SU-DHL-6 (cell line): ENCODE results near the gene AUH.

Experiments used
- H2AFZ ChIP-seq: fragments of 200-600 bp; sonication (generic); 2 replicates; pipeline ENCODE4 v1.6.1; 2014; ENCODE audit warnings: low read depth, mild to moderate bottlenecking, moderate library complexity, mixed read lengths, antibody characterized with exemption, low read length; ENCODE audit not compliant: severe bottlenecking
- H3F3A ChIP-seq: fragments of 200-600 bp; shearing (Covaris generic); 2 replicates; pipeline ENCODE4 v1.6.0; 2016; ENCODE audit warnings: antibody characterized with exemption, mild to moderate bottlenecking; ENCODE audit not compliant: insufficient read depth
- H3K27ac ChIP-seq: fragments of 200-600 bp; sonication (generic); 2 replicates; pipeline ENCODE4 v1.5.1; 2016; ENCODE audit warnings: low read depth, mild to moderate bottlenecking, low read length, moderate library complexity, mixed read lengths
- H3K27me3 ChIP-seq: fragments of 200-600 bp; sonication (generic), shearing (Covaris generic); 2 replicates; pipeline ENCODE4 v1.6.0; 2014; ENCODE audit warnings: mild to moderate bottlenecking, low read length
- H3K36me3 ChIP-seq: fragments of 200-600 bp; sonication (generic); 2 replicates; pipeline ENCODE4 v1.6.1; 2014; ENCODE audit warnings: mild to moderate bottlenecking, low read length, mixed read lengths
- H3K4me2 ChIP-seq: fragments of 300-600, 200-600 bp; shearing (Covaris generic), sonication (generic); 2 replicates; pipeline ENCODE4 v1.6.0; 2014; ENCODE audit warnings: low read length, low read depth, mild to moderate bottlenecking; ENCODE audit not compliant: poor library complexity, severe bottlenecking
- H3K4me3 ChIP-seq: fragments of 200-600 bp; sonication (generic); 2 replicates; pipeline ENCODE4 v1.5.1; 2014; ENCODE audit warnings: antibody characterized with exemption, low read length, mild to moderate bottlenecking, mixed read lengths; ENCODE audit not compliant: insufficient read depth, poor library complexity, severe bottlenecking
- H3K79me2 ChIP-seq: fragments of 200-600 bp; sonication (generic); 2 replicates; pipeline ENCODE4 v1.6.1; 2014; ENCODE audit warnings: mild to moderate bottlenecking, low read length, moderate library complexity; ENCODE audit not compliant: insufficient read depth
- H3K9ac ChIP-seq: fragments of 200-600 bp; sonication (generic); 2 replicates; pipeline ENCODE4 v1.7.0; 2014; ENCODE audit warnings: mild to moderate bottlenecking, low read length
- H3K9me2 ChIP-seq: fragments of 200-600 bp; sonication (generic); replicated peaks from 2 replicates; pipeline ENCODE4 v1.6.1; 2014; ENCODE audit warnings: low read length; ENCODE audit not compliant: insufficient read depth
- H3K9me3 ChIP-seq: fragments of 200-600 bp; sonication (generic); 2 replicates; pipeline ENCODE4 v1.6.1; 2014; ENCODE audit warnings: low read length, mixed read lengths; ENCODE audit not compliant: insufficient read depth
- H4K20me1 ChIP-seq: fragments of 200-600 bp; sonication (generic); 2 replicates; pipeline ENCODE4 v1.6.1; 2014; ENCODE audit warnings: low read depth, mild to moderate bottlenecking, antibody characterized with exemption, low read length, moderate library complexity, mixed read lengths
- EZH2phosphoT487 ChIP-seq: fragments of 200-600 bp; sonication (generic), shearing (Covaris generic); conservative IDR thresholded peaks from 2 replicates; pipeline ENCODE4 v1.6.1; 2018; ENCODE audit warnings: mild to moderate bottlenecking, antibody characterized with exemption, low read length, moderate library complexity, mixed read lengths
- TF ChIP-seq, protein P1 (sequence below): fragments of 200-600 bp; sonication (generic); IDR thresholded peaks from one replicate; pipeline ENCODE4 v1.5.1; 2017; ENCODE audit warnings: antibody characterized with exemption, mild to moderate bottlenecking, low read length, moderate library complexity; ENCODE audit not compliant: insufficient read depth, poor library complexity, severe bottlenecking

Gene AUH

DNA sequence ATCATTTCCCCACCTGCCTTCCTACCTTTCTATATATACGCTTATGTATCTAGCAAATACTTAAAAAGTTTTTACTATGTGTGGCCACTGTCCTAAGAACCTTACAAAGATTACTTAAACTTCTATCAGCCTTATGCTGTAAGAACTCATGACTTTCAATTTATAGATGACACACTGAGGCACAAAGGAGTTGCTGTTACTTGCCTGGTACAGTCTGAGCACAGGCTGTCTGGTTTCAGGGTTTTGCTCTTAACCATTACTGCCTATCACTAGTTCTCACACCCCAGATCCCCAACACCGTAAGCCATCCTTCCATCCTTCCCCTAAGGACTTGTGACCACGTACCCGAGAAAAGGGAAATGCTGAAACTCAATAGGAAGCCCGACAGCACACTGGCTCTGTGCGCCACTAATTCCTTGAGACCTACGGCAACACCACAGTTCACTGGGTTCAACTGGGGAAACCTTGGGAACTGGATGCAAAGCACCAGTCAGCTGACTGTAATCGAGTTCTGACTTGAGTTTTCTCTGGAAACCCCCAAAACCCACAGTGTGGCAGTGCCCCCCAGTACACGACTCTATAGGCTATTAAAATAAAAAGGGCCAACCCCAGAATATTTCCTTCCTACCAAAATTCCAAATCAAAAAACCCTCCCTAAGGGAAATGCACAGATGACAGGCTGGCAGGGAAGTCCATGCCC lies 56.0 kb downstream of the AUH start:
- Histone ChIP-seq H3F3A (no peaks in the 10 kb centered on the region), H4K20me1 (no peaks in the 10 kb centered on the region), H3K9me2 (no peaks in the 10 kb centered on the region), H3K27me3 (no peaks in the 10 kb centered on the region), H3K4me3 (no peak overlapping the region), H3K9me3 (no peaks in the 10 kb centered on the region), H3K27ac (no peak overlapping the region), H3K4me2 (no peak overlapping the region), H3K9ac (no peak overlapping the region), H3K36me3 (no peaks in the 10 kb centered on the region), H2AFZ (no peak overlapping the region), H3K79me2 (no peaks in the 10 kb centered on the region)
- no peak for TF ChIP-seq EZH2phosphoT487
- TF ChIP-seq, protein P1, sequence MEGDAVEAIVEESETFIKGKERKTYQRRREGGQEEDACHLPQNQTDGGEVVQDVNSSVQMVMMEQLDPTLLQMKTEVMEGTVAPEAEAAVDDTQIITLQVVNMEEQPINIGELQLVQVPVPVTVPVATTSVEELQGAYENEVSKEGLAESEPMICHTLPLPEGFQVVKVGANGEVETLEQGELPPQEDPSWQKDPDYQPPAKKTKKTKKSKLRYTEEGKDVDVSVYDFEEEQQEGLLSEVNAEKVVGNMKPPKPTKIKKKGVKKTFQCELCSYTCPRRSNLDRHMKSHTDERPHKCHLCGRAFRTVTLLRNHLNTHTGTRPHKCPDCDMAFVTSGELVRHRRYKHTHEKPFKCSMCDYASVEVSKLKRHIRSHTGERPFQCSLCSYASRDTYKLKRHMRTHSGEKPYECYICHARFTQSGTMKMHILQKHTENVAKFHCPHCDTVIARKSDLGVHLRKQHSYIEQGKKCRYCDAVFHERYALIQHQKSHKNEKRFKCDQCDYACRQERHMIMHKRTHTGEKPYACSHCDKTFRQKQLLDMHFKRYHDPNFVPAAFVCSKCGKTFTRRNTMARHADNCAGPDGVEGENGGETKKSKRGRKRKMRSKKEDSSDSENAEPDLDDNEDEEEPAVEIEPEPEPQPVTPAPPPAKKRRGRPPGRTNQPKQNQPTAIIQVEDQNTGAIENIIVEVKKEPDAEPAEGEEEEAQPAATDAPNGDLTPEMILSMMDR, result no peak

GRCh38 chr9:91303741-91304415 lies 57.8 kb downstream of the AUH start:
- Histone ChIP-seq H3K27me3 (no peaks in the 10 kb centered on the region), H3K4me3 (no peak overlapping the region), H3K9ac (no peak overlapping the region), H2AFZ (no peak overlapping the region), H3K4me2 (no peak overlapping the region), H3K27ac (no peak overlapping the region), H3K9me3 (no peaks in the 10 kb centered on the region), H3K9me2 (no peaks in the 10 kb centered on the region), H4K20me1 (no peaks in the 10 kb centered on the region), H3K79me2 (no peaks in the 10 kb centered on the region), H3F3A (no peaks in the 10 kb centered on the region), H3K36me3 (no peaks in the 10 kb centered on the region)
- TF ChIP-seq EZH2phosphoT487, result no peak
- TF ChIP-seq, protein P1, result no peak

- Histone ChIP-seq H3K27me3 (no peaks in the 10 kb centered on the region), H2AFZ (no peak overlapping the region), H3K36me3 (no peaks in the 10 kb centered on the region), H3K27ac (no peak overlapping the region), H3K9me3 (no peaks in the 10 kb centered on the region), H3K4me2 (no peak overlapping the region), H4K20me1 (no peaks in the 10 kb centered on the region), H3K9me2 (no peaks in the 10 kb centered on the region), H3K9ac (no peak overlapping the region), H3K79me2 (no peaks in the 10 kb centered on the region), H3K4me3 (no peak overlapping the region), H3F3A (no peaks in the 10 kb centered on the region)
- TF ChIP-seq, protein P1, result no peak
- TF ChIP-seq EZH2phosphoT487, result no peak
Observed at GRCh38 chr9:91302831-91303230, 58.9 kb downstream of the AUH start.
